Measurements from ENCODE around the gene PLEKHG4B.
A peak's percentile ranks its signal among the peaks of the same experiment; 100 is the strongest.

Gene PLEKHG4B

DNA sequence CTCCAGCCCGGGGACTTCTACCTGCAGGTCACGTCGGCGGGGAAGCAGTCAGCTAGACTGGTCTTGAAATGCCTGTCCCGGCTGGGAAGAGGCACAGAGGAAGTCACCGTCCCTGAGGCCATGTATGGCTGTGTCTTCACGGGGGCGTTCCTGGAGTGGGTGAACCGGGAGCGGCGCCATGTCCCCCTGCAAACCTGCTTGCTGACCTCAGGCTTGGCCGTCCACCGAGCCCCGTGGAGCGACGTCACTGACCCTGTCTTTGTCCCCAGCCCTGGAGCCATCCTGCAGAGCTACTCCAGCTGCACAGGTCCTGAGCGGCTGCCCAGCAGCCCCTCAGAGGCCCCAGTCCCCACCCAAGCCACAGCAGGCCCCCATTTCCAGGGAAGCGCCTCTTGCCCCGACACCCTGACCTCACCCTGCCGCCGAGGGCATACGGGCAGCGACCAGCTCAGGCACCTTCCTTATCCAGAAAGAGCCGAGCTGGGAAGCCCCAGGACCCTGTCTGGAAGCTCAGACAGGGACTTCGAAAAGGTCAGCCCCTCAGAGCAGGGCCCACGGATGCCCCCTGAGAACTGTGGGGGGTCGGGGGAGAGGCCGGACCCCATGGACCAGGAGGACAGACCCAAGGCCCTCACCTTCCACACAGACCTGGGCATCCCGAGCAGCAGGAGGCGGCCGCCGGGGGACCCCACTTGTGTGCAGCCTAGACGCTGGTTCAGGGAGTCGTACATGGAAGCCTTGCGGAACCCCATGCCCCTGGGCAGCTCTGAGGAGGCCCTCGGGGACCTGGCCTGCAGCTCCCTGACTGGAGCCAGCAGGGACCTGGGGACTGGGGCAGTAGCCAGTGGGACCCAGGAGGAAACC lies 47.8 kb downstream of the PLEKHG4B start:
- DNase-seq = no peak

DNA sequence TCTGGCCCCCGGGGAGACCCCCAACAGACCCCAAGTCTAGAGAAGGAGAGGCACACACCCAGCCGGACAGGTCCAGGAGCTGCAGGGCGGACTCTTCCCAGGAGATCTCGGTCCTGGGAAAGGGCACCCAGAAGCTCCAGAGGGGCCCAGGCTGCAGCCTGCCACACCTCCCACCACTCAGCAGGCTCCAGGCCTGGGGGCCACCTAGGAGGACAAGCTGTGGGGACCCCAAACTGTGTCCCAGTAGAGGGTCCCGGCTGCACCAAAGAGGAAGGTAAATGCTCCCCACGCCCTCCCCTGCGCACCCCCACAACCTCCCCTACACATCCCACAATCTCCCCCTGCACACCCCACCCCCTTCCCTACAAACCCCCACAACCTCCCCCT lies 48.5 kb downstream of the PLEKHG4B start:
- no peak for DNase-seq

DNA sequence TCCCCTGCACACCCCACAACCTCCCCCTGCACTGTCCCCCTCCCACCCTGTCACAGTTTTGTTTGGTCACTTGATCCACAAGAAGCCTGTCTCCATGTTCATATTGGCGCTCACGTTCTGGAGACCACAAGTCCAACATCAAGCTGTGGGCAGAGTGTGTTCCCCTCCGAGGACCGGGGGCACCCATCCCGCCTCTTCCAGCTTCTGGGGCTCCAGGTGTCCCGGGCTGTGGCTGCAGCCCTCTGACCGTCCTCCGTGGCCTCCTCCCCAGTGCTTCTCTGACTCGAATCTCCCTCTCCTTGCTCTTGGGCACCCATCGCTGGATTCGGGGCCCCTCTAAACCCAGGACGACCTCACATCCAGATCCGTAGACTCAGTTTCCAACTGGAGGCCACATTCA lies 49.2 kb downstream of the PLEKHG4B start:
- no peak for DNase-seq

DNA sequence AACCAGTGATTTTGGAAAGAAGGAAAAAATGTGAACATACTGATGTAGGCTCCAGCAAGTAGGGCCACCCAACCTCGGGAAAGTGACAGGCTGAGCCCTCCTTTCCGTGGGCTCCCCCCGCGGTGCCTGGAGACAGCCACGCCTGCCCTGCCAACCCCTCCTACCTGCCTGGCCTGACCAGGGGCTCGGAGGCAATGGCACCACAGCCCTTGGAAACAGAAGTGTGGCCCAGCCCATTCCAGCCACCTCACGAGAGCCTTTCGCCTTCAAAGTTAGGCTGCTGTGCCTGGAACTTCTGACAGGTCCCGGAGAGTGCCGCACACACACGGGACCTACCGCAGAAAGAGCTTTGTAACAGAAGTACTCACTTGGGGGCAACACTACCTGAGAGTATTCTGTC lies 49.8 kb downstream of the PLEKHG4B start:
- DNase-seq = no peak

DNA sequence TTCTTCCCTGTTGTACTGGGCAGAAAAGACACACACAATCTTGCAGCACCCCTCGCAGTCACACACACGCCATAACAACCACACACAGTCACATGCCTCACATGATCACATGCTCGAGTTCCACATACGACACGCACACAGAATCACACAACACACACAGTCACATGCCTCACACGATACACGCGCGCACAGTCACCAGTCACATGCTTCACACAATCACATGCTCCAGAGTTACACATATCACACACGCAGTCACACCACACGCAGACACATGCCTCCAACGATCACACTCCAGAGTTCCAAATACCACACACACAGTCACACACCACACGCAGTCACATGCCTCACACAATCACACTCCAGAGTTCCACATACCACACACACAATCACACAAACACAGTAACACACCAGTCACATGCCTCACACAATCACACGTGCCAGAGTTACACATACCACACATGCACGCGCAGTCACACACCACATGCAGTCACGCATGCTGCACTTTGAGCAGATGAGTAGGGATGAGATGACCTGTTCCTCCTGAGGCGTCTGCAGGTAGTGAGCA lies 50.4 kb downstream of the PLEKHG4B start:
- no peak for DNase-seq

DNA sequence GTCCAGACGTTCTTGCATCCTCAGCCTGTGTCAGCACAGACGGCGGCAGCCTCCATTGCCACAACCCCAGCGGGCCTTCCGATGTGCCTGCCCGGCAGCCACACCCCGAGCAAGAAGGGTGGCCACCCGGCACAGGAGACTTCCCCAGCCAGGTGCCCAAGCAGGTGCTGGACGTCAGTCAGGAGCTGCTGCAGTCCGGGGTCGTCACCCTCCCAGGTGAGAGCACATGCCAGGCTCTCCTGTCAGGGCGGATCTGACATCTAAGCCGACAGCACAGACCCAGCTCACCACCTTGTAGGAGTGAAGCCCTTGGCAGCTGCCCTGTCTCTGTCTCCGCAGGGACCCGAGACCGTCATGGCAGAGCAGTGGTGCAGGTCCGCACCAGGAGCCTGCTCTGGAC lies 51.1 kb downstream of the PLEKHG4B start:
- DNase-seq = no peak

DNA sequence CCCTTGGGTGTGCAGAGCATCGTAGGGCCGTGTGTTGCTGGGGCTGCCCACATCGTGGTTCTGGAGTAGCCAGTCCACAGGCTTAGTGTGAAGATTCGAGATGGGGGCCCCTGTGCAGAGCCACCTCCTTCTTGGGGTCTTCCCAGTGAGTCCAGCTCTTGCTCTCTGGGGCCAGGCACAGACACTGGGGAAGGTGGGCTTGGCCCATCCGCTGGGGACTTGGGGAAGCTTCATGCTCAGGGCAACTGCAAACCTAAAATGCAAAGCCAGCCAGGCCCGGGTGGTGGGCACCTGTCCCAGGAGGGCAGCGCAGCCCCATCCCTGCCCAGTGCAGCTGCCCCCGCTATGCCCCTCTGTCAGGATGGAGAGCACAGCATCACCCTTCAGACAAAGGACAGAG lies 53.0 kb downstream of the PLEKHG4B start:
- no peak for DNase-seq

DNA sequence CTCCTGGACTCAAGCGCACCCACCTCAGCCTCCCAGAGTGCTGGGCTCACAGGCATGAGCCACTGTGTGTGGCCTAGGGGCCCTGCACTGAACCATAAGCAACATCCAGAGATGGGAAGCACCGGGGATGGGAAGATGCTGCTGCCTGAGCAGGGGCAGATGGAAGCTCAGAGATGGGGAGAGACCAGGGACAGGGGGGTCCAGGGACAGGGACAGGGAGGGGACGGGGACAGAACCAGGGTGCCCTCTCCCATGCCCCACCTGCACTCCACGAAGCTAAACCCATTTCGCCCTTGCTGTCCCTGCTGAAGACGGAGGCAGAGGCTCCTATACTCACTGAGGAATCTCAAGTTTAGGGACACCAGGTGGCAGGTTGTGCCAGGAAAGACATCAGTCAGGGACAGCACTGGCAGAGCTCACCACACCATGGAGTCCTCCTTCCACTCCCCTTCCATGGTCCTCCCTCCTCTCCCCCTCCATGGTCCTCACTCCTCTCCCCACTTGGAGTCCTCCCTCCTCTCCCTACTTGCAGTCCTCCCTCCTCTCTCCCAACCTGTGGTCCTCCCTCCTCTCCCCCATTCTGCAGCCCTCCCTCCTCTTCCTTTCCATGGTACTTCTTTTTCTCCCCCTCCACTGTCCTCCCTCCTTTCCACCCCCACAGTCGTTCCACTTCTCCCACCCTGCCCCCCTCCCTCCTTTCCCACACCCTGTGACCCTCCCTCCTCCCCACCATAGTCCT lies 53.8 kb downstream of the PLEKHG4B start:
- DNase-seq = no peak

DNA sequence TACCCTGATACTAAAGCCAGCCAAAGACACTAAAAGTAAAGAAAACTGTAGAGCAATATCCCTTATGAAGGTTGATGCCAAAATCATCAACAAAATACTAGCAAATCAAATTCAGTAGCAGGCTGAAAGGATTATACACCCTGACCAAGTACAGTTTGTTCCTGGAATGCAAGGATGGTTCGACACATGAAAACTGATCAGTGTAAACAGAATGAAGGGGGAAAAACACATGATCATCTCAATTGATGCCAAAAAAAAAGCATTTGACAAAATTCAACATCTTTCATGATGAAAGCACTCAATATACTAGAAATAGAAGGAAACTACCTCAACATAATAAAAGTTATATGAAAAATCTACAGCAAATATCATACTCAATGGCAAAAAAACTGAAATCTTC lies 55.8 kb downstream of the PLEKHG4B start:
- DNase-seq = no peak

DNA sequence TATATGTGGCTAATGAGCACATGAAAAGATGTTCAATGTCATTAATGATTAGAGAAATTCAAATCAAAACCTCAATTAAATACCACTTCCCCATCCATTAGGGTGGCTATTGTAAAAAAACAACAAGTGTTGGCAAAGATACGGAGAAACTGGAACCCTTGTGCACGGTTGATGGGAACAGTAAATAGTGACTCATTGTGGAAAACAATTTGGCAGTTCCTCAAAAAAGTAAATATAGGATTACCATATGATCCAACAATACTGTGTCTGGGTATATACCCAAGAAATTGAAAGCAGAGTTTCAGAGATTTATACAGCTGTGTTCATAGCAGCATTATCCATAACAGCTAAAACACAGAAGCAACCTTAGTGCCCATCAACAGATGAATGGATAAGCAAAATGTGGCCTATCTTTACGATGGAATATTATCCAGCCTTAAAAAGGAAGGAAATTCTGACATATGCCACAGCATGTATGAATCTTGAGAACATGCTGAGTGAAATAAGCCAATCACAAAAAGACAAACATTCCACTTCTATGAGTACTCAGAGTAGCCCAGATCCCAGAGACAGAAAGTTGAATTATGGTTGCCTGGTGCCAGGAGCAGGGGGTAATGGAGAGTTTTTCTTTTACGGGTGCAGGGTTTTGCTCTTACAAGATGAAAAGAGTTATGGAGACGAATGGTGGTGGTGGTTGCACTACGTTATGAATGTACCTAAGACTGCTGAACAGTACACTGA lies 57.9 kb downstream of the PLEKHG4B start:
- peak; percentile 72 for DNase-seq

DNA sequence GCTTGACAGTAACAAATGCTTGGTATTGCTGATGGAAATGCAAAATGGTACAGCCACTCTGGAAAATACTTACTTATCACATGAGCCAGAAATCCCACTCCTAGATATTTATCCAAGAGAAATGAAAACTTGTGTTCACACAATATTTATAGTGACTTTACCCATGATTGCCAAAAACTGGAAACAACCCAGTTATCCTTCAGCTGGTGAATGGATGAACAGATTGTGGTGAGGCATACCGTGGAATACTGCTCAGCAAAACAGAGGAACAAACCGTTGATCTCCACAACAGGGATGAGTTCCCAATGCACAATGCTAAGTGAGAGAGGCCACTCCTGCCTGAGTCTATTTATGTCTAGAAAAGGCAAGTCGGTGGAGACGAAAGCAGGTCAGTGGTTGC lies 58.8 kb downstream of the PLEKHG4B start:
- peak; percentile 56 for DNase-seq

DNA sequence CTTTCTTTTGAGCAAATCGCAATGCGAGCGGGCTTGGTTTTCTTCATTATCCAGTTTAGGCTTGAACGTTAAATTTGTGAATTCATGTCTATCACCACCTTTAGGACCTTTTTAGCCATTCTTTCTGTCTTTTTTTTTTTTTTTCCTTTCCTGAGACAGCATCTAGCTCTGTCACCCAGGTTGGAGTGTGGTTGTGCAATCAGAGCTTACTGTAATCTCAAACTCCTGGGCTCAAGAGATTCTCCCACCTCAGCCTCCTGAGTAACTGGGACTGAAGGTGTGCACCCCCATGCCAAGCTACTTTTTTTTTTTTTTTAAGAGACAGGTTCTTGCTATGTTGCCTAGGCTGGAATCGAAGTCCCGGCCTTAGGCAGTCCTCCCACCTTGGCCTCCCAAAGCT lies 60.1 kb downstream of the PLEKHG4B start:
- DNase-seq = no peak

DNA sequence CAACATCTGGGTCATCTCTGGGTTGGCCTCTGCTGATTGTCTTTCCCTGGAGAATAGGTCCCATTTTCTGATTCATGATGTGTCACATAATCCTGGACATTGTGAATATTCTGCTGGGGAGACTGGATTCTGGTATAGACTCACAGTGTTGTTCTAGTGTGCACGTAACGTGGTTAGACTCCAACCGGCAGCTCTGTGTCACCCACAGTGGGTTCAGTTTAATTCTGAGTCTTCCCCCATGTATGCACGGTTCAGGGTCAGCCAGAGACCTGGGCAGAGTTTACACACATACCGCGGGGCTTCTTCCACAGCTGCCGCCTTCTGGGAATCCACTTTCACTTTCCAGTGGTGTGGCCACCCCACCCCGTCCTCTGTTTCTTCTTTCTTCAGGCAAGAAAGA lies 61.3 kb downstream of the PLEKHG4B start:
- no peak for DNase-seq

DNA sequence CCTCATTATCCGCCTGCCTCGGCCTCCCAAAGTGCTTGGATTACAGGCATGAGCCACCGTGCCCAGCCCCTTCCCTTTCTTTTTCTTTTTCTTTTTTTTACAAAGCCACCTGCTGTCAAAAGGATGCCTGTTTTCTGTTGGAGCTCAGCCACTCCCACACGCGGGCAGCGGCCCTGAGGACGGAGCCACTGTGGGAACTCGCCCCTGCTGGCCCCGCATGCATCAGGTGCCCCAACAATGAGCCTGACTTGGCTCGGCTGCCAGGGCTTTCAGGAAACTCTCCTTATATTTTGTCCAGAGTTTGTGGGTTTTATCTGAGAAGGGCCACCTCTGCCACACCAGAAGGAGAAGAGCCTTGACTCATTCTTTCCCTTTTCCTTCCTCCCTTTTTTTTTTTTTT lies 62.3 kb downstream of the PLEKHG4B start:
- no peak for DNase-seq

DNA sequence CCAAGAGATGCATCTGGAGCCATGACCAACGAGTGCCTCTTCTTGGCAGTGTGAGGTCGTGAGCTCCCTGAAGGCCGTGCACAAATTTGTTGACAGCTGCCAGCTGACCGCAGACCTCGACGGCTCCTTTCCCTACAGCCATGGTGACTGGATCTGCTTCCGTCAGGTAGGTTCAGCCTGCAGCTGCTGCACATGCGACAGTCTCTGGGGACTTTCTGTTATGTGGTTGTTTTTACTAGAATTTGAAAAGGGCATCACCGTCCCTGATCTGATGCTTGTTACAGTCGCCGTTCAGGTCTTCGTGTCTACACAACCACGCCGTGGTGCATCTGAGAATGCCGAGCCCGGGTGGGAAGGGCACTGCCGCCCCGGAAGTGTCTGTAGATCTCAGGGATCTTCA lies 62.9 kb downstream of the PLEKHG4B start:
- no peak for DNase-seq

DNA sequence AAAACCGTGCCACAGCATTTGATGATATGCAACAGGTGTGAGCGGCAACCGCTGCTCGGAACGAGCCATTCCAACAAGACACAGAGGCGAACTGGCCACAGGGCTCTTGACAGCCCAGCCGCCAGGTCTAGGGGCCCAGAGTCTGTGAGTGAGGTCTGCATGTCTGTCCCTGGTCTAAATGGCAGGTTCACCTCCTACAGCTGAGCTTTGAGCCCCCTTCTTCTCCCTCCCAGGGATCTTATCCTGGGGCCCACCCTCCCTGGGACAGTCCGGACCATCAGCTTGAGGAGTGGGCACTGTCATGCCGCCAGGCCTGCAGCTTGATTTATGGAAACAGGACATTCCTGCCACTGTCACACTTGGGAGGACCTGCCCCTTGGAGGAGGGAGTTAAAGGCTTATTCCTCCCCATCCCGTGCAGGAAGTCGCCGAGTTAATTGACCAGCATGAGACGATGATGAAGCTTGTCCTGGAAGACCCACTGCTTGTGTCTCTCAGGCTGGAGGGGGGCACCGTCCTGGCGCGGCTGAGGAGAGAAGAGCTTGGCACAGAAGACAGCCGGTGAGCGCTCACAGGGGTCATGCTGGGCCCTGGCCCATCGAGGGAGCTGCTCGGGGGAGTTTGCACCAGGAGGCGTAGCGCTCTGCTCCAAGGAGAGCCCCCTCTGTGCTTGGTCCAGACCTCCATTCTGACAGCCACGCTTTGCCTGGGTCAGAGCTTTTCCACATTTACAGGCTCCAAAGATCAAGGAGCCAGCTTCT lies 63.9 kb downstream of the PLEKHG4B start:
- DNase-seq = no peak

DNA sequence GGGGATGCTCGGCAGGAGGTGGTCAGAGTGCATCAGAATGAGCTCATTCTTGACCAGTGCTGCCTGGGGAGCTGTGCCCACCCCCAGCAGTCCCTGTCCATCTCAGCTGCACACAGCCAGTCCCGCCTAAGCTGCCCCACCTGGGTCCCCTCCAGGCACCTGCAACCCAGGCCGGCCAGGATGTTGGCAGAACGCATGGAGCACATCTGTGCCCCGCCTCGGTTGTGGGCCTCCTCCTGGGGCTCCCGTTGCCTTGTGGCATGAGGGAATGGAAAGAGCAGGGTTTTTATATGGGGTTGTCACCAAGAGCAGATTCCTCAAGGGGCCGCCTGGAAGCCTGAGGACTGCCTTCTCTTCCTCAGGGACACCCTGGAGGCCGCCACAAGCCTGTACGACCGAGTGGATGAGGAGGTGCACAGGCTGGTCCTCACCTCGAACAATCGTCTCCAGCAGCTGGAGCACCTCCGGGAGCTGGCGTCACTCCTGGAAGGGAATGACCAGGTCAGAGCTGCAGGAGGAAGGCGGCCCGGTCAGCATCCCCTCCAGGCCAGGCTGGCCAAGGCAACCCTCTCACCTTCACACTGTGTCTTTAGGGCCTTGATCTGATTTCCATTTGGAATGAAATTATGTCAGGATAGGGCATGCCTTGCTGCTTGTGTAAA lies 64.6 kb downstream of the PLEKHG4B start:
- DNase-seq = no peak

DNA sequence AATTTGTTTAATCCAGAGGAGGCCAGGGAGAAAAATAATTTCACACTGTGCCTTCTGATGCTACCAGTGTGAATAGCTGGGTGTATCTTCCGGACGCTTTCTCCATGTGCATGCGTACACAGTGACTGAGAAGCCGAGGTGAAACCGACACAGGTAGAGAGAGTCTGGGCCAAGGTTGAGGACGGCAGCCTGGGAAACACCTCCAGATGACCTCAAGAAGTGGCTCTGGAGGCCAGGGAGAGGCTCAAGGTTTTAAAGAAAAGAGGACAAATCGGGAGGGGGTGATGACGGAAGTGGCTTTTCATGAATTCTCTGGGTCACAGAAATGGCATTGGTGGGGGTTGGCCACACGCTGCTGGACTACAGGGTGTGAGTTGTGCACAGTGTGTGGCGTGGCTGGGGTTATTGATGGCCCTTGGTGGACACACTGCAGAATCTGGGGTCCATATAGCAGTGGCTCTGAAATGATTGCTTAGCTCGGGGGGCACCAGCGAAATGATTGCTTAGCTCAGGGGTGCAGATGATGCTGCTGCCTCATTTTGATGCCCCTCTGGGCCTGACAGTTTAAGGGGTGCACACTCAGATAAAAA lies 65.3 kb downstream of the PLEKHG4B start:
- no peak for DNase-seq

DNA sequence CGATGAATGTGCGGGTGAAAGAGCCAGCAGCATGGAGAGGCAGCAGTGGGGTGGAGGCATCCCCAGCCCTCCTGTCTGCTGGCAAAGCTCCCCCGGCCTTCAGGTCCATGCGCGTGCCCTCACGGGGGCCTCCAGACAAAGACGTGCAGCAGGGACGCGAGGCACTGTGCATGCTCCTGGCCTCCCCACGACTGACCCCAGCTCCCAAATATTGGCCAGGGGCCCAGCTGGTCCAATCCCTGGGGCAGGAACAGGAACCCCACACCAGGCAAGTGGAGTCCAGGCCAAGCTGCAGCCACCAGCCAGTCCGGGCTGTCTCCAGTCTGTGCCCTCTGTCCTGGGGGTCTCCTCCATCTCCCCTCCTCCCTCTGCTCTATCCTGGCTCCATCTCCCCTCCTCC lies 65.8 kb downstream of the PLEKHG4B start:
- no peak for DNase-seq

DNA sequence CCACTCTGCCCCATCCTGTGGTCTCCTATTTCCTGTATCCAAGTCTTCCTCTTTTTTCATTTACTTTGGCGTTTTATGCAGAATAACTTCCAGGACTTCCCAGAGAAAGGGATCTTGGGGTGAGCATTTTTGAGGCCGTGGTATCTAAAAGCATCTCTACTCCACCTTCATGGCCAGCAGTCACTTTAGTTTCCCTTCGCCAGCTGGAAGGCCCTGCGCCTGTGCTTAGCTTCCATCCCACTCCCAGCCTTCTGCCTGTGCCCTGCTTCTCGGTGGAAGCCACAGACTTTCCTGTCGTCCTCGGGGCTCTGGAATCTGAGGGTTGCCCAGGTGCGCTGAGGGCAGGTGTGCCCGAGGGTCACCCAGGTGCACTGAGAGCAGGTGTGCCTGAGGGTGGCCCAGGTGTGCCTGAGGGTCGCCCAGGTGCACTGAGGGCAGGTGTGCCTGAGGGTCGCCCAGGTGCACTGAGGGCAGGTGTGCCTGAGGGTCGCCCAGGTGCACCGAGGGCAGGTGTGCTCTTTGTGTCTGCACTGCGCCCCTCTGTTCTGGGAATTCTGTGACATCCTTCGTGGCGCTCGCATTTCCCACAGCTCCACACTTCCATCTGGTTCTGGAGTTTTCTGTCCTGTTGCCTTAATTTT lies 67.0 kb downstream of the PLEKHG4B start:
- DNase-seq = no peak

Measured in NCI-H1694 (cell line).